Dendritic cell treated with granulocyte-macrophage colony-stimulating factor and Interleukin-4, amounts not matched to agents 40 ng/mL and 50 ng/mL, for 4 days (primary cell): ENCODE data around the gene CDKN1A.

Source experiments
- H3K27ac Mint-ChIP-seq: one replicate; pipeline ENCODE4 v1.8.0; 2022; ENCODE audit warnings: mild to moderate bottlenecking, mixed read lengths
- H3K27me3 Mint-ChIP-seq: one replicate; pipeline ENCODE4 v1.8.0; 2022; ENCODE audit warnings: mild to moderate bottlenecking, mixed read lengths
- H3K36me3 Mint-ChIP-seq: one replicate; pipeline ENCODE4 v1.8.0; 2022; ENCODE audit warnings: low read depth, mixed read lengths
- H3K4me1 Mint-ChIP-seq: one replicate; pipeline ENCODE4 v1.8.0; 2022; ENCODE audit warnings: low read depth, mixed read lengths
- H3K4me3 Mint-ChIP-seq: one replicate; pipeline ENCODE4 v1.8.0; 2022; ENCODE audit warnings: mild to moderate bottlenecking, moderate library complexity, mixed read lengths
- H3K9me3 Mint-ChIP-seq: one replicate; pipeline ENCODE4 v1.8.0; 2022; ENCODE audit warnings: mixed read lengths
- intact Hi-C: fragments of 100-400 bp; cut with micrococcal nuclease; formaldehyde crosslinking; loops from one replicate; pipeline ENCODE4 v1.15.0; 2022

The CDKN1A gene

DNA sequence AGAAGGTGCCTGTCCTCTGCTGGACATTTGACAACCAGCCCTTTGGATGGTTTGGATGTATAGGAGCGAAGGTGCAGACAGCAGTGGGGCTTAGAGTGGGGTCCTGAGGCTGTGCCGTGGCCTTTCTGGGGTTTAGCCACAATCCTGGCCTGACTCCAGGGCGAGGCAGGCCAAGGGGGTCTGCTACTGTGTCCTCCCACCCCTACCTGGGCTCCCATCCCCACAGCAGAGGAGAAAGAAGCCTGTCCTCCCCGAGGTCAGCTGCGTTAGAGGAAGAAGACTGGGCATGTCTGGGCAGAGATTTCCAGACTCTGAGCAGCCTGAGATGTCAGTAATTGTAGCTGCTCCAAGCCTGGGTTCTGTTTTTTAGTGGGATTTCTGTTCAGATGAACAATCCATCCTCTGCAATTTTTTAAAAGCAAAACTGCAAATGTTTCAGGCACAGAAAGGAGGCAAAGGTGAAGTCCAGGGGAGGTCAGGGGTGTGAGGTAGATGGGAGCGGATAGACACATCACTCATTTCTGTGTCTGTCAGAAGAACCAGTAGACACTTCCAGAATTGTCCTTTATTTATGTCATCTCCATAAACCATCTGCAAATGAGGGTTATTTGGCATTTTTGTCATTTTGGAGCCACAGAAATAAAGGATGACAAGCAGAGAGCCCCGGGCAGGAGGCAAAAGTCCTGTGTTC, 1.3 kb upstream of the CDKN1A start:
- intact Hi-C loops = no loop called here
- peaks cover 37% of the 10 kb centered on the region for H3K36me3 Mint-ChIP-seq
- H3K27me3 Mint-ChIP-seq = no peaks in the 10 kb centered on the region
- peaks cover 60% of the 10 kb centered on the region for H3K4me1 Mint-ChIP-seq
- H3K9me3 Mint-ChIP-seq = no peaks in the 10 kb centered on the region
- peak overlapping the region; percentile 99 for H3K27ac Mint-ChIP-seq
- peak overlapping the region; percentile 99 for H3K4me3 Mint-ChIP-seq

DNA sequence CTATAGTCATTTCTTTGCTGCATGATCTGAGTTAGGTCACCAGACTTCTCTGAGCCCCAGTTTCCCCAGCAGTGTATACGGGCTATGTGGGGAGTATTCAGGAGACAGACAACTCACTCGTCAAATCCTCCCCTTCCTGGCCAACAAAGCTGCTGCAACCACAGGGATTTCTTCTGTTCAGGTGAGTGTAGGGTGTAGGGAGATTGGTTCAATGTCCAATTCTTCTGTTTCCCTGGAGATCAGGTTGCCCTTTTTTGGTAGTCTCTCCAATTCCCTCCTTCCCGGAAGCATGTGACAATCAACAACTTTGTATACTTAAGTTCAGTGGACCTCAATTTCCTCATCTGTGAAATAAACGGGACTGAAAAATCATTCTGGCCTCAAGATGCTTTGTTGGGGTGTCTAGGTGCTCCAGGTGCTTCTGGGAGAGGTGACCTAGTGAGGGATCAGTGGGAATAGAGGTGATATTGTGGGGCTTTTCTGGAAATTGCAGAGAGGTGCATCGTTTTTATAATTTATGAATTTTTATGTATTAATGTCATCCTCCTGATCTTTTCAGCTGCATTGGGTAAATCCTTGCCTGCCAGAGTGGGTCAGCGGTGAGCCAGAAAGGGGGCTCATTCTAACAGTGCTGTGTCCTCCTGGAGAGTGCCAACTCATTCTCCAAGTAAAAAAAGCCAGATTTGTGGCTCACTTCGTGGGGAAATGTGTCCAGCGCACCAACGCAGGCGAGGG, 594 bp upstream of the CDKN1A start:
- Mint-ChIP-seq H3K4me3 (peak overlapping the region; percentile 99), H3K27me3 (no peaks in the 10 kb centered on the region), H3K36me3 (peaks cover 44% of the 10 kb centered on the region), H3K9me3 (no peaks in the 10 kb centered on the region), H3K4me1 (peaks cover 65% of the 10 kb centered on the region), H3K27ac (peak overlapping the region; percentile 99)
- intact Hi-C loops = loop anchor here (1.0 kb wide), 3 partner anchors 27 to 55 kb away; no protein-coding TSS in a partner anchor

DNA sequence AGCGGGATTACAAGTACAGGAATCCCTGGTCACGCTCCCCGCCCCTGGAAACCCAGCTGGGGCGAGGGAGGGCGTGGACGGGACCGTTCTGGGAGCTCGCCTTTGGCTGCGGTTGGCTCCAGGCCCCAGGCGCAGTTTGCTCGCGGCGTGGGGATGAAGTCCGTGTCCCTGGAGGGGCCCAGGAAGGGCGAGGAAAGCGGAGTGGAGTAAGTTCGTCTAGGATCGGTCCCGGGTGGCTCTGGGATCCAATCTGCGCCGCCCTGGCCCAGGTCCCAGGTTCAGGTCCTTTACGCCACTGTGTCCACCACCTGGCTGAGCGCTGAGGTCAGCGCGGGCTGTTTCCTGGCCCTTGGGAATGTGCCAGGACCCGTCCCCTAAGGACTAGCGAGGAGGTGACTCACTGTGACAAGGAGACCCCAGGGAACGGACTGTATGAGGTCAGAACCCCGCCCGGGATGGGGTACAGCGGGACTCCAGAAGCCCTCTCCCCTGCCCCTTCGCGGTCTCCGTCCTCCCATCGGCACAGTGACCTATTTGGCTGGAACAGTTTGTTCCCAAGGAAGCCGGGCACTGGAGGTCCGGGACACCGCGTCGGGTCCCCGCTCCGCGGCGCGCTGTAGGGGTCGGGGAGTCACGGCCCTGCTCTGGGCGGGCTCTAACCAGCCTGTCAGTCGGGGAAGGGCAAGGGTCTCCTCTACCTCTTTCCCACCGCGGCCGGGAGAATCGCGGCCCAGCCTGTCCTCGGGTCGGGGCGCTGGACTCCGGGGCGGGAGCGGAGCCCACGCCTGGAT, 724 bp downstream of the CDKN1A start:
- H3K4me3 Mint-ChIP-seq = peak overlapping the region; percentile 99
- peaks cover 71% of the 10 kb centered on the region for H3K4me1 Mint-ChIP-seq
- no peaks in the 10 kb centered on the region for H3K27me3 Mint-ChIP-seq
- peaks cover 57% of the 10 kb centered on the region for H3K36me3 Mint-ChIP-seq
- no peaks in the 10 kb centered on the region for H3K9me3 Mint-ChIP-seq
- intact Hi-C loops = no loop called here
- peak overlapping the region; percentile 99 for H3K27ac Mint-ChIP-seq

DNA sequence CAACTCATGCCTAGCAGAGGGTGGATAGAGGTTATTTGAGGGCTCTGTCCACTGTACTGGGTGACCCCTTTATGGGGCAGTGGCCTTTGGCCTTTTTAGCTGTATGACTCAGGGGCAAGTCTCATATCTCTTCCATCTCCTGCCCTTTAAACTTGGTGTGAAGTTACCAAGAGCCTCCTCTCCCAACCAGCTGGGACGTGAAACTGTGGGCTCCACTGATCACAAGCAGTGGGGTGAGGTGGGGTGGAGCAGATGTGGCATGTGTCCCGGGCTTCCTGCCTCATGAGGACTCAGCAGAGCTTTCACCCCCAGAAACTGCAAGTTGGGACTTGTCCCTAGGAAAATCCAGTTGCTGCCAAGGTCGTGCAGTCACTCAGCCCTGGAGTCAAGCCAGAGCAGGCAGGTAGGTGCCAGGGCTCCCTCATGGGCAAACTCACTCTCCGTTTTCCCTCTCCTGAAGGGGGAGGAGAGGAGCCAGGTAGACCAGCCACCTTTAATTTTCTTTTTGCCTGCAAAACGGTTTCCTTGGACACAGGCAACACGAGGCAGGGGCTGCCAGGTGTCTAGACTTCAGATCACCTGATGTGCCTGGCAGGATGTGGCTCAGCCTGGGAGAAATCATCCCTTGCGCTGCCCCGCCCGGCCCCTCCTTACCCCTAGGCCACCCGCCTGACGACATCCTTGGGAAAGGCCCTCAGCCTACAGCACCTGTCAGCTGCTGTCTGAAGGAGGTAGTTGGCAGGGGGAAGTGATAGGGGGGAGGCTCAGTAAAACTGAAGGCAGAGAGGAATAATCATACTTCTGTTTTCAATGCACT, 4.0 kb downstream of the CDKN1A start:
- Mint-ChIP-seq H3K9me3 (no peaks in the 10 kb centered on the region), H3K4me3 (peak overlapping the region; percentile 77), H3K36me3 (peaks cover 90% of the 10 kb centered on the region), H3K27me3 (no peaks in the 10 kb centered on the region), H3K27ac (peak overlapping the region; percentile 99), H3K4me1 (peaks cover 70% of the 10 kb centered on the region)
- intact Hi-C loops = no loop called here

DNA sequence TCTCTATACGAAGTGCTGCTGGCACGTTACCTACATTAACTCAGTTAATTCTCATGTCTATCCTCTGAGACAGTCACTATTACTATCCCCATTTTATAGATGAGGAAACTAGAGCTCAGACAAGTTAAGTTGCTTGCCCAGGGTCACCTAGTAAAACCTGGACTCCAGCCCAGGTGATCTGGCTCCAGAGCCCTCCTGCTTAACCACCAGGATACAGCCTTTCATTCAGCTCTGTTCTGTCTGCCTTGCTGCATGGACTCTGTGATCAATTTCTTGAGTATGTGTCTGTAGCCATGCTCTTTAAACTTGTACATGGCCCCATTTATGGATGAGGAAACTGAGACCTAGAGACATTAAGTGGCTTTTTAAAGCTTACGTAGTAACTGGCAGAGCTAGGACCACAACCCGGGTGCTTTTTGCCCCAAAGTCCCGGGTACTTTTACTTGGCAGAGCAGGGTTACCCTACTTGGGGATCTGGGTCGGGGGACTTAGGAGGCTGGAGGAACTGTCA, 4.7 kb downstream of the CDKN1A start:
- H3K36me3 Mint-ChIP-seq = peaks cover 94% of the 10 kb centered on the region
- peak overlapping the region; percentile 8 for H3K27ac Mint-ChIP-seq
- H3K4me1 Mint-ChIP-seq = peaks cover 64% of the 10 kb centered on the region
- peak overlapping the region; percentile 21 for H3K4me3 Mint-ChIP-seq
- H3K9me3 Mint-ChIP-seq = no peaks in the 10 kb centered on the region
- H3K27me3 Mint-ChIP-seq = no peaks in the 10 kb centered on the region
- intact Hi-C loops = no loop called here

DNA sequence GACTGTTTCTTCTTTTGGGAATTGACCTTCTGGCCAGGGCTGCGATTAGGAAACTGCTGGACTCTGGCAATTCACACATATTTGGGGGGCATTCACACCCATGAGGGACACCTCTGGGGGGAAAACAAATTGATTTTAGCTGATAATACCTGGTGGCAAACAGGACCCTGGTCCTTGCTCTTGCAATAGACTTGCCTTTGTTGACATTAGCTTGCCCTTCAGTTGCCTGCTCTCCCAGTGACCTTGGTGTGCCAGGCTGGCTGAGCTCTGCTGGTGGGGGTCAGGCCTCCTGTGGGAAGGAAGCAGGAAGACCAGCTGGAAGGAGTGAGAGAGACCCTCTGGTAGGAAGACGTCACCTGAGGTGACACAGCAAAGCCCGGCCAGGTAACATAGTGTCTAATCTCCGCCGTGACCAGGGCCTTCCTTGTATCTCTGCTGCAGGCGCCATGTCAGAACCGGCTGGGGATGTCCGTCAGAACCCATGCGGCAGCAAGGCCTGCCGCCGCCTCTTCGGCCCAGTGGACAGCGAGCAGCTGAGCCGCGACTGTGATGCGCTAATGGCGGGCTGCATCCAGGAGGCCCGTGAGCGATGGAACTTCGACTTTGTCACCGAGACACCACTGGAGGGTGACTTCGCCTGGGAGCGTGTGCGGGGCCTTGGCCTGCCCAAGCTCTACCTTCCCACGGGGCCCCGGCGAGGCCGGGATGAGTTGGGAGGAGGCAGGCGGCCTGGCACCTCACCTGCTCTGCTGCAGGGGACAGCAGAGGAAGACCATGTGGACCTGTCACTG, 5.3 kb downstream of the CDKN1A start:
- Mint-ChIP-seq H3K36me3 (peaks cover 88% of the 10 kb centered on the region), H3K9me3 (no peaks in the 10 kb centered on the region), H3K27me3 (no peaks in the 10 kb centered on the region), H3K27ac (peak overlapping the region; percentile 8), H3K4me3 (peak overlapping the region; percentile 21), H3K4me1 (peaks cover 62% of the 10 kb centered on the region)
- intact Hi-C loops = no loop called here

DNA sequence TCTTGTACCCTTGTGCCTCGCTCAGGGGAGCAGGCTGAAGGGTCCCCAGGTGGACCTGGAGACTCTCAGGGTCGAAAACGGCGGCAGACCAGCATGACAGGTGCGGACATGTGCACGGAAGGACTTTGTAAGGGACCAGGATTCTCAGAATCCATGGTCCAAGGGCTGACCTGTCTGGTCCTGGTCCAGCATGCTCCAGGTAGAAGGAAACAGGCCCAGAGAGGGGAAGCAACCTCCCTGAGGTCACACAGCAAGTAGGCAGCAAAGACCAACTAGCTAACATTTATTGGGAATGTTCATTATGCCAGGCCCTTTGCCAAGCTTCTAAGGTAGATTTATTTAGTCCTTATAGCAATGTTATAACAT, 5.9 kb downstream of the CDKN1A start:
- H3K4me1 Mint-ChIP-seq = peaks cover 62% of the 10 kb centered on the region
- no peaks in the 10 kb centered on the region for H3K9me3 Mint-ChIP-seq
- H3K4me3 Mint-ChIP-seq = no peak overlapping the region
- peak overlapping the region; percentile 8 for H3K27ac Mint-ChIP-seq
- no peaks in the 10 kb centered on the region for H3K27me3 Mint-ChIP-seq
- intact Hi-C loops = no loop called here
- peaks cover 82% of the 10 kb centered on the region for H3K36me3 Mint-ChIP-seq

DNA sequence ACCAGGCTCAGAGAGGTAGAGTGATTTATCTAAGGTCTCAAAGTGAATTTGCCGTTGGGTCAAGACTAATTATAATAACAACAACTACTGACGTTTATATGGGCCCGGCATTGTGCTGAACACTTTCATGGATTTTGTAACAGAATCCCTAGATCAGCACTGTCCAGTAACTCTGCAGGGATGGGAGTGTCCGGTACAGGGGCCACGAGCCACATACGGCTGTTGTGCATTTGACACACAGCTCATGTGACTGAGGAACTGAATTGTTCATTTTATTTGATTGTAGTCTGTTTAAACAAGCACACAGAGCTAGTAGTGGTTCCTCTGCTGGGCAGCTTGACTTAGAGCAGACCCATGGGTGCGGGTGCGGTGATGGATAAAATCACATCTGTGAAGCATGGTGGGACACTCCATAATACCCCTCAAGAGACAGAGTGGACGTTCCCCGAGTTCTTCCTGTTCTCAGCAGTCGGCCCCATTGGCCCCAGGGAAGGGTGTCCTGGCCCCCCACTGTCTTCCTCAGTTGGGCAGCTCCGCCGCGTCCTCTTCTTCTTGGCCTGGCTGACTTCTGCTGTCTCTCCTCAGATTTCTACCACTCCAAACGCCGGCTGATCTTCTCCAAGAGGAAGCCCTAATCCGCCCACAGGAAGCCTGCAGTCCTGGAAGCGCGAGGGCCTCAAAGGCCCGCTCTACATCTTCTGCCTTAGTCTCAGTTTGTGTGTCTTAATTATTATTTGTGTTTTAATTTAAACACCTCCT, 6.8 kb downstream of the CDKN1A start:
- peaks cover 61% of the 10 kb centered on the region for H3K4me1 Mint-ChIP-seq

DNA sequence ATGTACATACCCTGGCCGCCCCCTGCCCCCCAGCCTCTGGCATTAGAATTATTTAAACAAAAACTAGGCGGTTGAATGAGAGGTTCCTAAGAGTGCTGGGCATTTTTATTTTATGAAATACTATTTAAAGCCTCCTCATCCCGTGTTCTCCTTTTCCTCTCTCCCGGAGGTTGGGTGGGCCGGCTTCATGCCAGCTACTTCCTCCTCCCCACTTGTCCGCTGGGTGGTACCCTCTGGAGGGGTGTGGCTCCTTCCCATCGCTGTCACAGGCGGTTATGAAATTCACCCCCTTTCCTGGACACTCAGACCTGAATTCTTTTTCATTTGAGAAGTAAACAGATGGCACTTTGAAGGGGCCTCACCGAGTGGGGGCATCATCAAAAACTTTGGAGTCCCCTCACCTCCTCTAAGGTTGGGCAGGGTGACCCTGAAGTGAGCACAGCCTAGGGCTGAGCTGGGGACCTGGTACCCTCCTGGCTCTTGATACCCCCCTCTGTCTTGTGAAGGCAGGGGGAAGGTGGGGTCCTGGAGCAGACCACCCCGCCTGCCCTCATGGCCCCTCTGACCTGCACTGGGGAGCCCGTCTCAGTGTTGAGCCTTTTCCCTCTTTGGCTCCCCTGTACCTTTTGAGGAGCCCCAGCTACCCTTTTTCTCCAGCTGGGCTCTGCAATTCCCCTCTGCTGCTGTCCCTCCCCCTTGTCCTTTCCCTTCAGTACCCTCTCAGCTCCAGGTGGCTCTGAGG, 7.6 kb downstream of the CDKN1A start:
- intact Hi-C loops = loop anchor here (5.0 kb wide), 1 partner anchor 71 kb away; no protein-coding TSS in a partner anchor
- H3K9me3 Mint-ChIP-seq = no peaks in the 10 kb centered on the region
- peak overlapping the region; percentile 27 for H3K4me3 Mint-ChIP-seq
- H3K36me3 Mint-ChIP-seq = peaks cover 65% of the 10 kb centered on the region
- H3K27me3 Mint-ChIP-seq = no peaks in the 10 kb centered on the region
- peaks cover 55% of the 10 kb centered on the region for H3K4me1 Mint-ChIP-seq
- peak overlapping the region; percentile 78 for H3K27ac Mint-ChIP-seq

More for the DNA sequence above, 6.8 kb downstream of the CDKN1A start:
- H3K27me3 Mint-ChIP-seq = no peaks in the 10 kb centered on the region
- intact Hi-C loops = loop anchor here (5.0 kb wide), 1 partner anchor 72 kb away; no protein-coding TSS in a partner anchor
- peak overlapping the region; percentile 27 for H3K4me3 Mint-ChIP-seq
- peaks cover 73% of the 10 kb centered on the region for H3K36me3 Mint-ChIP-seq
- peak overlapping the region; percentile 78 for H3K27ac Mint-ChIP-seq
- no peaks in the 10 kb centered on the region for H3K9me3 Mint-ChIP-seq

DNA sequence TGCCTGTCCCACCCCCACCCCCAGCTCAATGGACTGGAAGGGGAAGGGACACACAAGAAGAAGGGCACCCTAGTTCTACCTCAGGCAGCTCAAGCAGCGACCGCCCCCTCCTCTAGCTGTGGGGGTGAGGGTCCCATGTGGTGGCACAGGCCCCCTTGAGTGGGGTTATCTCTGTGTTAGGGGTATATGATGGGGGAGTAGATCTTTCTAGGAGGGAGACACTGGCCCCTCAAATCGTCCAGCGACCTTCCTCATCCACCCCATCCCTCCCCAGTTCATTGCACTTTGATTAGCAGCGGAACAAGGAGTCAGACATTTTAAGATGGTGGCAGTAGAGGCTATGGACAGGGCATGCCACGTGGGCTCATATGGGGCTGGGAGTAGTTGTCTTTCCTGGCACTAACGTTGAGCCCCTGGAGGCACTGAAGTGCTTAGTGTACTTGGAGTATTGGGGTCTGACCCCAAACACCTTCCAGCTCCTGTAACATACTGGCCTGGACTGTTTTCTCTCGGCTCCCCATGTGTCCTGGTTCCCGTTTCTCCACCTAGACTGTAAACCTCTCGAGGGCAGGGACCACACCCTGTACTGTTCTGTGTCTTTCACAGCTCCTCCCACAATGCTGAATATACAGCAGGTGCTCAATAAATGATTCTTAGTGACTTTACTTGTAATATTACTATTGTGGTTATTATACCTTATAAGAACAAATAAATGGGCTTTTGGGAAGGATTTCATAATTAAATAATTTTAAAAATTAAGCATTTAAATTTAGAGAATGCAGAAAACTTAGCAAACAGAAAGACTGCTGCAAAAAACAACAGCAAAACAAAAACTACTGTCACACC, 8.4 kb downstream of the CDKN1A start:
- no peaks in the 10 kb centered on the region for H3K27me3 Mint-ChIP-seq
- H3K27ac Mint-ChIP-seq = peak overlapping the region; percentile 78
- intact Hi-C loops = loop anchor here (5.0 kb wide), 1 partner anchor 70 kb away; no protein-coding TSS in a partner anchor
- peaks cover 58% of the 10 kb centered on the region for H3K4me1 Mint-ChIP-seq
- H3K36me3 Mint-ChIP-seq = peaks cover 60% of the 10 kb centered on the region
- H3K4me3 Mint-ChIP-seq = no peak overlapping the region
- no peaks in the 10 kb centered on the region for H3K9me3 Mint-ChIP-seq
